ENCODE results near the gene L3MBTL2.
"Not testable (repeated sequence)": the region's sequence is repeated elsewhere in the genome, so short reads cannot be mapped to it uniquely, and the experiment has no call there.

The L3MBTL2 gene

GRCh38 chr22:41257696-41258095 lies 52.6 kb downstream of the L3MBTL2 start:
- H3K27ac ChIP-seq = no peak overlapping the region
- peaks cover 5% of the 10 kb centered on the region; the same call in 1 of the 2 replicates for H3K36me3 ChIP-seq (ENCODE audit: insufficient read depth)
- no peak overlapping the region for H3K9ac ChIP-seq
- H3K4me1 ChIP-seq (ENCODE audit: low read depth, poor library complexity, severe bottlenecking) = no peaks in the 10 kb centered on the region
- no peak overlapping the region for H3K4me2 ChIP-seq
- H3K27me3 ChIP-seq (ENCODE audit: insufficient read depth, low read depth) = no peaks in the 10 kb centered on the region
- no peaks in the 10 kb centered on the region for H3K79me2 ChIP-seq (ENCODE audit: insufficient read depth, low read depth)
- H2AFZ ChIP-seq (ENCODE audit: low read depth) = no peak overlapping the region
- H4K20me1 ChIP-seq (ENCODE audit: insufficient read depth) = no peaks in the 10 kb centered on the region
- no peak for TF ChIP-seq CTCF (conservative IDR thresholded peaks at IDR 0.05; ENCODE audit: low read depth, low read length)
- no peak overlapping the region for H3K4me3 ChIP-seq (IDR thresholded peaks at IDR 0.05; ENCODE audit: insufficient read depth, low read depth, low read length)

GRCh38 chr22:41259756-41260155 lies 54.6 kb downstream of the L3MBTL2 start:
- H3K4me2 ChIP-seq; H4K20me1 ChIP-seq (ENCODE audit: insufficient read depth); H3K4me1 ChIP-seq (ENCODE audit: low read depth, poor library complexity, severe bottlenecking); H3K79me2 ChIP-seq (ENCODE audit: insufficient read depth, low read depth); H3K4me3 ChIP-seq (IDR thresholded peaks at IDR 0.05; ENCODE audit: insufficient read depth, low read depth, low read length); H3K27me3 ChIP-seq (ENCODE audit: insufficient read depth, low read depth); H3K36me3 ChIP-seq (ENCODE audit: insufficient read depth); H3K27ac ChIP-seq; H2AFZ ChIP-seq (ENCODE audit: low read depth); H3K9ac ChIP-seq: not testable (repeated sequence)

GRCh38 chr22:41260871-41261270 lies 55.8 kb downstream of the L3MBTL2 start:
- Histone ChIP-seq H3K9ac (no peak overlapping the region), H3K36me3 (ENCODE audit: insufficient read depth) (no peaks in the 10 kb centered on the region; the same call in 1 of the 2 replicates), H4K20me1 (ENCODE audit: insufficient read depth) (no peaks in the 10 kb centered on the region), H3K4me1 (ENCODE audit: low read depth, poor library complexity, severe bottlenecking) (no peaks in the 10 kb centered on the region), H3K4me2 (no peak overlapping the region), H3K27ac (no peak overlapping the region), H3K79me2 (ENCODE audit: insufficient read depth, low read depth) (no peaks in the 10 kb centered on the region), H3K4me3 (IDR thresholded peaks at IDR 0.05; ENCODE audit: insufficient read depth, low read depth, low read length) (no peak overlapping the region), H2AFZ (ENCODE audit: low read depth) (no peak overlapping the region), H3K27me3 (ENCODE audit: insufficient read depth, low read depth) (no peaks in the 10 kb centered on the region)
- TF ChIP-seq CTCF (conservative IDR thresholded peaks at IDR 0.05; ENCODE audit: low read depth, low read length) = no peak

GRCh38 chr22:41261541-41262249 lies 56.6 kb downstream of the L3MBTL2 start:
- Histone ChIP-seq H3K79me2 (ENCODE audit: insufficient read depth, low read depth) (no peaks in the 10 kb centered on the region), H3K36me3 (ENCODE audit: insufficient read depth) (no peaks in the 10 kb centered on the region; the same call in 1 of the 2 replicates), H3K27me3 (ENCODE audit: insufficient read depth, low read depth) (no peaks in the 10 kb centered on the region), H4K20me1 (ENCODE audit: insufficient read depth) (no peaks in the 10 kb centered on the region), H3K27ac (no peak overlapping the region), H3K4me1 (ENCODE audit: low read depth, poor library complexity, severe bottlenecking) (no peaks in the 10 kb centered on the region), H2AFZ (ENCODE audit: low read depth) (no peak overlapping the region), H3K9ac (no peak overlapping the region), H3K4me2 (no peak overlapping the region), H3K4me3 (IDR thresholded peaks at IDR 0.05; ENCODE audit: insufficient read depth, low read depth, low read length) (no peak overlapping the region)
- no peak for TF ChIP-seq CTCF (conservative IDR thresholded peaks at IDR 0.05; ENCODE audit: low read depth, low read length)

- Histone ChIP-seq H3K36me3 (ENCODE audit: insufficient read depth) (no peaks in the 10 kb centered on the region; the same call in 1 of the 2 replicates), H3K9ac (no peak overlapping the region), H3K4me1 (ENCODE audit: low read depth, poor library complexity, severe bottlenecking) (no peaks in the 10 kb centered on the region), H3K79me2 (ENCODE audit: insufficient read depth, low read depth) (no peaks in the 10 kb centered on the region), H3K4me3 (IDR thresholded peaks at IDR 0.05; ENCODE audit: insufficient read depth, low read depth, low read length) (no peak overlapping the region), H3K4me2 (no peak overlapping the region), H3K27me3 (ENCODE audit: insufficient read depth, low read depth) (no peaks in the 10 kb centered on the region), H3K27ac (no peak overlapping the region), H4K20me1 (ENCODE audit: insufficient read depth) (no peaks in the 10 kb centered on the region), H2AFZ (ENCODE audit: low read depth) (no peak overlapping the region)
- no peak for TF ChIP-seq CTCF (conservative IDR thresholded peaks at IDR 0.05; ENCODE audit: low read depth, low read length)
These were observed 57.2 kb downstream of the L3MBTL2 start for GRCh38 chr22:41262250-41262765.

All from KMS-11 (cell line).